HL-60 (cell line): ENCODE measurements around the gene PHF3.

Source experiments
- DNase-seq, 2 experiments: peaks; one replicate each; pipeline ENCODE4 v3.0.0-alpha.2; 2010 to 2020; ENCODE audit warnings: low read depth in 1 of 2, low spot score in 1 of 2
- H3K27ac ChIP-seq: fragments of 250-450 bp; sonication (Bioruptor Pico); replicated peaks from 2 replicates; pipeline ENCODE4 v1.5.1; 2020; ENCODE audit warnings: mild to moderate bottlenecking, moderate library complexity
- H3K27me3 ChIP-seq: fragments of 250-450 bp; sonication (Bioruptor Pico); 2 replicates; pipeline ENCODE4 v1.5.1; 2021; ENCODE audit warnings: mild to moderate bottlenecking, moderate library complexity; ENCODE audit not compliant: insufficient read depth, poor library complexity, severe bottlenecking
- H3K4me3 ChIP-seq: replicated peaks from 2 replicates; pipeline ENCODE4 v1.5.1; 2011; ENCODE audit warnings: mild to moderate bottlenecking, control low read depth, low read length; ENCODE audit not compliant: insufficient read depth
- GABPA ChIP-seq: IDR thresholded peaks from 2 replicates; pipeline ENCODE4 v1.6.1; 2012; ENCODE audit warnings: low read depth
- POLR2AphosphoS5 ChIP-seq: IDR thresholded peaks from 2 replicates; pipeline ENCODE4 v1.6.1; 2012; ENCODE audit warnings: low read depth
- SPI1 ChIP-seq: IDR thresholded peaks from 2 replicates; pipeline ENCODE4 v1.6.1; 2012; ENCODE audit warnings: low read depth, mild to moderate bottlenecking, borderline replicate concordance
- TF ChIP-seq, protein P1 (sequence below): IDR thresholded peaks from 2 replicates; pipeline ENCODE4 v1.6.1; 2012; ENCODE audit warnings: low read depth; ENCODE audit not compliant: insufficient replicate concordance
- TF ChIP-seq, protein P2 (sequence below): IDR thresholded peaks from one replicate; pipeline ENCODE4 v1.5.1; 2011; ENCODE audit warnings: low read length, control low read depth, inconsistent platforms; ENCODE audit not compliant: insufficient read depth

The PHF3 gene

DNA sequence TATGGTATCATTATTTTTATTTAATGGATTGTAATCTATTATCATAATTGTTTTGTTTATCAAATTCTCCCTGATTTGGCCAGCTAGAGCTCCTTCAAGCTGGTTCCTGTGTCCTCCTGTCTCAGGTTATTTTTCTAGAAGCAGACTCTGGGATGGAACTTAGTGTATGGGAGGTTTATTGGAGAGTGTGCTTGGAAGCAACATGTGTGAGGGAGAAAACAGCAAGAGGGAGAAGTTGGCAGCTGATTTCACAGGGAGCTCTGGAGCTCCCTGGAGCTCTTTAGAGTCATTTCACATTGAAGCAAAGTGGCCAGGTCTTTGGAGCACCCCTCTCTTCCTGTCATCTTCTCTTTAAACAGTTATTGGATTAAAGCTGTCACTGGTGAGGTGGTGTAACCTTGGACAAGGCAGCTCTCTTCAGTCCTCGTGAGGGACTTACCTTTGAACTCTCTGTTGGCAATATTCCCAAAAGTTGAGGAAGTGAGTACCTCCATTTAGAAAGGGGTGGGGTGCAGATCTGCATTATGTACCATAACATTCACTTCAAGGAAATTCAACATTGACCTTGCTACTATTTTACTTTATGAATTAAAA, 103.6 kb downstream of the PHF3 start:
- H3K27ac ChIP-seq = no peak overlapping the region
- TF ChIP-seq GABPA (no peak), SPI1 (no peak), POLR2AphosphoS5 (no peak)
- TF ChIP-seq, protein P1, sequence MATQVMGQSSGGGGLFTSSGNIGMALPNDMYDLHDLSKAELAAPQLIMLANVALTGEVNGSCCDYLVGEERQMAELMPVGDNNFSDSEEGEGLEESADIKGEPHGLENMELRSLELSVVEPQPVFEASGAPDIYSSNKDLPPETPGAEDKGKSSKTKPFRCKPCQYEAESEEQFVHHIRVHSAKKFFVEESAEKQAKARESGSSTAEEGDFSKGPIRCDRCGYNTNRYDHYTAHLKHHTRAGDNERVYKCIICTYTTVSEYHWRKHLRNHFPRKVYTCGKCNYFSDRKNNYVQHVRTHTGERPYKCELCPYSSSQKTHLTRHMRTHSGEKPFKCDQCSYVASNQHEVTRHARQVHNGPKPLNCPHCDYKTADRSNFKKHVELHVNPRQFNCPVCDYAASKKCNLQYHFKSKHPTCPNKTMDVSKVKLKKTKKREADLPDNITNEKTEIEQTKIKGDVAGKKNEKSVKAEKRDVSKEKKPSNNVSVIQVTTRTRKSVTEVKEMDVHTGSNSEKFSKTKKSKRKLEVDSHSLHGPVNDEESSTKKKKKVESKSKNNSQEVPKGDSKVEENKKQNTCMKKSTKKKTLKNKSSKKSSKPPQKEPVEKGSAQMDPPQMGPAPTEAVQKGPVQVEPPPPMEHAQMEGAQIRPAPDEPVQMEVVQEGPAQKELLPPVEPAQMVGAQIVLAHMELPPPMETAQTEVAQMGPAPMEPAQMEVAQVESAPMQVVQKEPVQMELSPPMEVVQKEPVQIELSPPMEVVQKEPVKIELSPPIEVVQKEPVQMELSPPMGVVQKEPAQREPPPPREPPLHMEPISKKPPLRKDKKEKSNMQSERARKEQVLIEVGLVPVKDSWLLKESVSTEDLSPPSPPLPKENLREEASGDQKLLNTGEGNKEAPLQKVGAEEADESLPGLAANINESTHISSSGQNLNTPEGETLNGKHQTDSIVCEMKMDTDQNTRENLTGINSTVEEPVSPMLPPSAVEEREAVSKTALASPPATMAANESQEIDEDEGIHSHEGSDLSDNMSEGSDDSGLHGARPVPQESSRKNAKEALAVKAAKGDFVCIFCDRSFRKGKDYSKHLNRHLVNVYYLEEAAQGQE = no peak
- TF ChIP-seq, protein P2, sequence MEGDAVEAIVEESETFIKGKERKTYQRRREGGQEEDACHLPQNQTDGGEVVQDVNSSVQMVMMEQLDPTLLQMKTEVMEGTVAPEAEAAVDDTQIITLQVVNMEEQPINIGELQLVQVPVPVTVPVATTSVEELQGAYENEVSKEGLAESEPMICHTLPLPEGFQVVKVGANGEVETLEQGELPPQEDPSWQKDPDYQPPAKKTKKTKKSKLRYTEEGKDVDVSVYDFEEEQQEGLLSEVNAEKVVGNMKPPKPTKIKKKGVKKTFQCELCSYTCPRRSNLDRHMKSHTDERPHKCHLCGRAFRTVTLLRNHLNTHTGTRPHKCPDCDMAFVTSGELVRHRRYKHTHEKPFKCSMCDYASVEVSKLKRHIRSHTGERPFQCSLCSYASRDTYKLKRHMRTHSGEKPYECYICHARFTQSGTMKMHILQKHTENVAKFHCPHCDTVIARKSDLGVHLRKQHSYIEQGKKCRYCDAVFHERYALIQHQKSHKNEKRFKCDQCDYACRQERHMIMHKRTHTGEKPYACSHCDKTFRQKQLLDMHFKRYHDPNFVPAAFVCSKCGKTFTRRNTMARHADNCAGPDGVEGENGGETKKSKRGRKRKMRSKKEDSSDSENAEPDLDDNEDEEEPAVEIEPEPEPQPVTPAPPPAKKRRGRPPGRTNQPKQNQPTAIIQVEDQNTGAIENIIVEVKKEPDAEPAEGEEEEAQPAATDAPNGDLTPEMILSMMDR = no peak
- no peaks in the 10 kb centered on the region for H3K27me3 ChIP-seq
- no peak for DNase-seq
- H3K4me3 ChIP-seq = no peak overlapping the region

DNA sequence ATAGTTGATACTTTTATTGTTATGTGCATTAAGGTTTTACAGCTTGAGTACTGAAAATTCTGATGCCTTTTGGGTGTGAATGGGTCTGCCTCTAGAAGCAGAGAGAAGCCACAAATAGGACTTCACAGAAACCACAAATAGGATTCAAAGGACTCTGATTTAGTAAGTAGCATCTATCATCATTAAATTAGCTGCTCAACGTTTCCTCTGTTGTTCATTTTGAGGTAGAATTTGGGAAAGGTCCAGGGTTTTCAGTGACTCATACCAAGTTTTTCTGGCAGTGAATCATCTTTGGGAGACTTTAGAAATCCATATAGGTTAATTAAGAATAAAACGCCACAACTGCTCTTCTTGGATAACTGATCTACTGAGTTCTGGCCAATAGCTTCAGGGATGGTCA, 105.1 kb downstream of the PHF3 start:
- no peak for TF ChIP-seq POLR2AphosphoS5
- no peak for TF ChIP-seq SPI1
- TF ChIP-seq, protein P2 = no peak
- DNase-seq = no peak

DNA sequence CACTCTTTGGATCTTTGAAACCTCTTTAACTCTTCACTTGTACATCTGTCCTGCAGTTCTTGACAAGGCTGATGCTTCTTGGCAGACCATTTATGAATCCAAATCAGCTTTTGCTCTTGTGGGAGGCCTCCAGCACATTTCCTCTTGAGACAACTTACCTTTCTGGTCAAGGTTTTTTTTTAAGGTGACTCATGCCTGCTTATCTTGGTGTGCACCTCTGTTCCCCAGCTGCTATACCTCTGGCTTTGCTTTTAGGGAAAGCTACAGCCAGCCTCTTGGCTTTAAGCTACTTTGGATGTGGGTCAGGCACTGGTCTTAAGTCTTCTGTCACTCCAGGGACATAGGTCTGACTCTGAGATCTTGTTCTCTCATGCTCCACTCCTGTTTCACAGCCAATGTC, 106.5 kb downstream of the PHF3 start:
- no peaks in the 10 kb centered on the region for H3K27me3 ChIP-seq
- no peak overlapping the region for H3K4me3 ChIP-seq
- no peak for DNase-seq
- TF ChIP-seq SPI1 (no peak), POLR2AphosphoS5 (no peak)
- TF ChIP-seq, protein P1 = no peak
- no peak overlapping the region for H3K27ac ChIP-seq

More for the DNA sequence above, 105.1 kb downstream of the PHF3 start:
- Histone ChIP-seq H3K27me3 (no peaks in the 10 kb centered on the region), H3K27ac (no peak overlapping the region), H3K4me3 (no peak overlapping the region)

DNA sequence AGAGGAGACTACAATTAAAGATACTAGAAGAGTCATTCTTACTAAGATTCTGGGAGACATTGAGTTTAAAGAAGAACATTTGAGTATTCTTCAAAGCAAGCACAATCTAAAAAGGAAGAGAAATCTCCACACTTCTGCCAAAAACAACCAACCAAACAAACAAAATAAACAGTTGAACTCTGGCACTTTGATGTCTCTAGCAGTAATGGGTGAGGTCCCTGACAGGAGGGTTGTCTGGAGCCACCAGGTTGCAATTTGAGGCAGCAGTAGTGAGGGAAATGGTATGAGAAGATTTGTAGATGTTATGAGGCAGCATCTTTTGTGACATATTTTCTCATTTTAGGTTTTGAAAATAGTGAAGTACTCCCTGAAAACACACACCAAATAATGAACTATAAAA, 108.1 kb downstream of the PHF3 start:
- no peak for DNase-seq
- TF ChIP-seq, protein P2 = no peak
- no peak for TF ChIP-seq GABPA
- no peak for TF ChIP-seq POLR2AphosphoS5
- TF ChIP-seq, protein P1 = no peak
- no peak for TF ChIP-seq SPI1
- Histone ChIP-seq H3K27ac (no peak overlapping the region), H3K4me3 (no peak overlapping the region), H3K27me3 (no peaks in the 10 kb centered on the region)
